ENCODE results near the gene TENT5A.
A peak's percentile ranks its signal among the peaks of the same experiment; 100 is the strongest.

The TENT5A gene

GRCh38 chr6:81734500-81735150 is 17.9 kb downstream of the TENT5A start:
- ATAC-seq, result no peak
- TF ChIP-seq TOX (CRISPR knock-in tag; IDR thresholded peaks at IDR 0.05; ENCODE audit: borderline replicate concordance) (no peak), RARB (CRISPR knock-in tag; IDR thresholded peaks at IDR 0.05) (no peak), ESRRG (CRISPR knock-in tag; IDR thresholded peaks at IDR 0.05) (no peak), CSDC2 (CRISPR knock-in tag; IDR thresholded peaks at IDR 0.05) (no peak), ZNF565 (CRISPR knock-in tag; conservative IDR thresholded peaks at IDR 0.05; ENCODE audit: low read depth) (no peak), ZC3H10 (CRISPR knock-in tag; IDR thresholded peaks at IDR 0.05) (no peak), PPARA (CRISPR knock-in tag; IDR thresholded peaks at IDR 0.05; ENCODE audit: borderline replicate concordance) (no peak)

GRCh38 chr6:81734081-81734480 is 18.4 kb downstream of the TENT5A start:
- TF ChIP-seq ZFP3 (CRISPR knock-in tag; IDR thresholded peaks at IDR 0.05) (no peak), BACH2 (CRISPR knock-in tag; IDR thresholded peaks at IDR 0.05; ENCODE audit: borderline replicate concordance) (no peak), CSRNP3 (CRISPR knock-in tag; IDR thresholded peaks at IDR 0.05) (no peak), CSDC2 (CRISPR knock-in tag; IDR thresholded peaks at IDR 0.05) (no peak), PATZ1 (CRISPR knock-in tag; IDR thresholded peaks at IDR 0.05; ENCODE audit: borderline replicate concordance) (no peak), ZFP30 (CRISPR knock-in tag; IDR thresholded peaks at IDR 0.05) (no peak), TSHZ2 (CRISPR knock-in tag; IDR thresholded peaks at IDR 0.05) (no peak)
- ATAC-seq, result no peak

GRCh38 chr6:81731814-81732213 is 20.7 kb downstream of the TENT5A start:
- peak; percentile 24; the same call in 1 of the 3 replicates for ATAC-seq
- TF ChIP-seq ZFP30 (CRISPR knock-in tag; IDR thresholded peaks at IDR 0.05) (no peak), GLIS3 (CRISPR knock-in tag; IDR thresholded peaks at IDR 0.05) (no peak), TCF4 (CRISPR knock-in tag; IDR thresholded peaks at IDR 0.05; ENCODE audit: borderline replicate concordance) (no peak), SNAI2 (CRISPR knock-in tag; IDR thresholded peaks at IDR 0.05) (no peak), ESRRG (CRISPR knock-in tag; IDR thresholded peaks at IDR 0.05) (no peak), CSDC2 (CRISPR knock-in tag; IDR thresholded peaks at IDR 0.05) (no peak), POU6F1 (CRISPR knock-in tag; IDR thresholded peaks at IDR 0.05; ENCODE audit: borderline replicate concordance, low read depth) (no peak), ZC3H10 (CRISPR knock-in tag; IDR thresholded peaks at IDR 0.05) (no peak), RARB (CRISPR knock-in tag; IDR thresholded peaks at IDR 0.05) (no peak), BACH2 (CRISPR knock-in tag; IDR thresholded peaks at IDR 0.05; ENCODE audit: borderline replicate concordance) (no peak), TSHZ2 (CRISPR knock-in tag; IDR thresholded peaks at IDR 0.05) (no peak), PPARA (CRISPR knock-in tag; IDR thresholded peaks at IDR 0.05; ENCODE audit: borderline replicate concordance) (no peak), CREB5 (CRISPR knock-in tag; IDR thresholded peaks at IDR 0.05; ENCODE audit: low read depth) (no peak), PATZ1 (CRISPR knock-in tag; IDR thresholded peaks at IDR 0.05; ENCODE audit: borderline replicate concordance) (no peak), ZNF8 (CRISPR knock-in tag; IDR thresholded peaks at IDR 0.05) (no peak), ZNF565 (CRISPR knock-in tag; conservative IDR thresholded peaks at IDR 0.05; ENCODE audit: low read depth) (no peak), ZFP3 (CRISPR knock-in tag; IDR thresholded peaks at IDR 0.05) (no peak)
